ENCODE measurements around the gene ODF2L. TPM values are rescaled to one million over a fixed set of nuclear protein-coding genes. Genes with fewer than 3 reads are reported as not detected.

Gene ODF2L, protein sequence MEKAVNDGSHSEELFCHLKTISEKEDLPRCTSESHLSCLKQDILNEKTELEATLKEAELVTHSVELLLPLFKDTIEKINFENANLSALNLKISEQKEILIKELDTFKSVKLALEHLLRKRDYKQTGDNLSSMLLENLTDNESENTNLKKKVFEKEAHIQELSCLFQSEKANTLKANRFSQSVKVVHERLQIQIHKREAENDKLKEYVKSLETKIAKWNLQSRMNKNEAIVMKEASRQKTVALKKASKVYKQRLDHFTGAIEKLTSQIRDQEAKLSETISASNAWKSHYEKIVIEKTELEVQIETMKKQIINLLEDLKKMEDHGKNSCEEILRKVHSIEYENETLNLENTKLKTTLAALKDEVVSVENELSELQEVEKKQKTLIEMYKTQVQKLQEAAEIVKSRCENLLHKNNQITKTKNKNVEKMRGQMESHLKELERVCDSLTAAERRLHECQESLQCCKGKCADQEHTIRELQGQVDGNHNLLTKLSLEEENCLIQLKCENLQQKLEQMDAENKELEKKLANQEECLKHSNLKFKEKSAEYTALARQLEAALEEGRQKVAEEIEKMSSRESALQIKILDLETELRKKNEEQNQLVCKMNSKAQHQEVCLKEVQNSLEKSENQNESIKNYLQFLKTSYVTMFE
- total RNA-seq = 5.1 TPM
- long read RNA-seq = 0 reads

DNA sequence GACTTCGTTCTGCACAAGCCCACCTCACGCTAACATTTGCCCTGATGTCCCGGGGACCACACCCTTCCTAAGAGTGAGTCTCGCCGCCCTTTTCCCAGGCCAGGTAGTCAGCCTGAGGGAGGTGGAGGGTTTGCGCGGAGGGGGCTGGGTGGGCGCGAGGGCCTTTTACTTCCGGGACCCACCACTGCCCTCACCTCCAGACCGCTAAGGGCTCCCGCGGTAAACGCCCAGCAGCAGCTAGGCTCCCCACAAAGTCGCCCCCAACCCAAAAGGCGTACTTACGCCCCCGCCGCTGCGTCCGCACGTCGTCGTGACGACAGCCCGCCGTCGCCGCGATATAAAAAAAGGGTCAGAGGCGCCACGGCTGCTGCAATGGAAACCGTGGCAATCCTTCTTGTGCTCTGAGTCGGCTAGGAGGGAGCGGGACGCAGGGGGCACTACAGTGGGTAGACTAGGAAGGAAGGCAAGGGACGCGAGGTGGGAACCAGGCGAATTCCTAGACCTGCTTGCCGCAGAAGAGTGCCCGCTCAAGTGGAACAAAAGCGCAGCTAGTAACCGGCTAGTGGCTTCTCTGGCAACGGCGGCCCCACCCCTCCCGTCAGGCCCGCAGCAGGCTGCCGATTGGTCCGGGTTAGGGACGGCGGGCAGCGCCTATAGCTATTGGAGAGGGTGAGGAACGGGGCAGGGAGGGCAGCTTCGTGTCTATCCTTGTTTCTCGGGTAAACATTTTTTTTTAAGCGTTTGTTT is at the start of gene ODF2L:
Gene ODF2L, minus strand, starts transcription at position 573 of the 747 bp plus-strand sequence. CDS start 9,296 bp downstream, outside the sequence.
- DNase-seq (ENCODE audit: missing footprints) = peak; percentile 96
- intact Hi-C loops (cut with DNase I) = loop anchor here (5.0 to 10.0 kb wide), 3 partner anchors 111 to 929 kb away; partner anchors contain the start of genes LMO4 and SH3GLB1
- peak; percentile 100 for ATAC-seq

DNA sequence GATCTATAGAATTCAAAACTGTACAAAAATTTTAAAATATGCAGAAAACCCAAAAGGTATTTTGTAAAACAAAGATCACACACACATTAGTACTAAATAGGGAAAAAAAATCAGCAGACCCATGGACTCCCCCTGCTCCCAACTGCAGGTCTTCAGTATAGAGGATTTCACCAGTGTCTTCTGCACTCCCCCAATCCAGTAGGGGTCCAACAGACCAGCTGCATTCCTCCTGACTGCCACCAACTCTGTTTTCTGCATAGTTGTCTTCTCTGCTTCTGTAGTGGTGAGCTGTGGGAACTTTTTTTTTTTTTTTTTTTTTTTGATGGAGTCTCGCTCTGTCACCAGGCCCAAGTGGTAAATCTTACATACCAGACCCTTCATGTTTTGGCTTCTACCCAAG is 49.8 kb upstream of the ODF2L start:
- ATAC-seq (no peak), DNase-seq (ENCODE audit: missing footprints) (no peak)
- intact Hi-C loops (cut with DNase I) = no loop called here

DNA sequence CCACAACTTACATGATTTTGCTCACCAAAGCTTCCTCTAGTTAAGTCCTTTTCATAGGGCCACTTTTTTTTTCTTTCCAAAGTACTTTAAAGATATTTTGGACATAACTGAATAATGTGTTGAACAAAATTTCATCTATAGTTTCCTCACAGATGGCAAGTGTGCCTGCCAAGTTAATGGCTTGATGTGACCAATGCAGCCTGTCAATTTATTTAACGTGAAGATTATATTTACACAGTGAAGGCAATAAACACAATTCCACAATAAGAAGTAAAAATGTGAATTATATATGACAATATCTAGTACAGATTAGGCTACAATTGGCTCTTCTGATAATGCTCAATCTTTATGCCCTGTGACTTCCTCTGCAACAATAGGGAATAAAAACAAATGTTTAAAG is 45.9 kb upstream of the ODF2L start:
- DNase-seq (ENCODE audit: missing footprints) (no peak), ATAC-seq (no peak)
- intact Hi-C loops (cut with DNase I) = no loop called here

DNA sequence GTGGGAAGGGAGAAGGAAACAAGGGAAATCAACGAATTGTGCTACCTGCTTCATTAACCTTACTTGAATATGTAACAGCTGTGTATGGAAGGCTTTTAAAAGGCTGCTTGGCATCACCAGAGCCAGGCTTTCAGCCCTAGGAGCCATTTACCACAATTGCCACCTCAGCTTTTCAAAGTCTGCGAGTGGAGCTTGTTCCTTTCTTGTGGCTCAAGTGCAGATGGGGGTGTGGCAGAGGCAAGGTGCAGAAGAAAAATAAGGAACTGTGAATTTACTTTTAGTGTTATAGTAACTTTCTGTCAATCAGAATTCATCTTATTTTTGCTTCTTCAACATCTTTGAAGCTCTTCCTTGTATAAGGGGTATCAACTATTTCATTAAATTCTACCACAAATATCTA is 45.5 kb upstream of the ODF2L start:
- ATAC-seq = no peak
- intact Hi-C loops (cut with DNase I) = no loop called here
- DNase-seq (ENCODE audit: missing footprints) = no peak

DNA sequence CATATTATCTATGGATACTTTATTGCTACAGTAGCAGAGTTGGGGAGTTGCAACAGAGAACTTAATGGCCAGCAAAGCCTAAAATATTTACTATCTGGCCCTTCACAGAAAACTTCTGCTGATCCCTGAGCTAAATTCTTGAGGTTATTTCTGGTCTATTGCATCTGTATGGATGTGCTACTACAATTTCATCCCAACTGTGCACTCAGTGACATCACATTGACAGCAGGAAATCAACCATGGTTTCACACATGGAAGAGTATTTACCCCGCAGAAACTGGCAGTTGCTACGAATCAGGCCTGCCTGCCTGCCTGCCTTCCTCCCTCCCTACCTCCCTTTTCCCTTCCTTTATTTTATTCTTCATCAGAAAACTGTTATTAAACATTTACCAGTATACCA is 39.9 kb upstream of the ODF2L start:
- ATAC-seq (no peak), DNase-seq (ENCODE audit: missing footprints) (no peak)
- intact Hi-C loops (cut with DNase I) = no loop called here

DNA sequence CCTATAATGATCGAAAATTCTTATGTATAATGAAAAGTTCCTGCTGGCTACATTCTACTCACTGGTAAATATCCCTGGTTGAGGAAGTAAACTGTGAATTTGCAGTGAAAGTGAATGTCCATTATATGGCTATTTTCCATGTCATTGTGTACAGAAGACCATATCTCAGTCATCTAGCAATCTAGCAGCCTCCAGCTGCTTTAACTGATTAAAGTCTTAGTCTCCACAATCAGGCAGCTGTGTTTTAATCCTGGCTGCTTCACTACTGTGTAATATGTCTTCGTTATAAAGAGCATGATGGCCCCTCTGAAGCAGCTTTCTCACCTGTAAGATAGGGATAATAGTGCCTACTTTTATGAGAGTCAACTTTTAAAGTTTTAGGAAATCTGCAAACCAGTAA is 39.2 kb upstream of the ODF2L start:
- no peak for DNase-seq (ENCODE audit: missing footprints)
- intact Hi-C loops (cut with DNase I) = no loop called here
- ATAC-seq = no peak

DNA sequence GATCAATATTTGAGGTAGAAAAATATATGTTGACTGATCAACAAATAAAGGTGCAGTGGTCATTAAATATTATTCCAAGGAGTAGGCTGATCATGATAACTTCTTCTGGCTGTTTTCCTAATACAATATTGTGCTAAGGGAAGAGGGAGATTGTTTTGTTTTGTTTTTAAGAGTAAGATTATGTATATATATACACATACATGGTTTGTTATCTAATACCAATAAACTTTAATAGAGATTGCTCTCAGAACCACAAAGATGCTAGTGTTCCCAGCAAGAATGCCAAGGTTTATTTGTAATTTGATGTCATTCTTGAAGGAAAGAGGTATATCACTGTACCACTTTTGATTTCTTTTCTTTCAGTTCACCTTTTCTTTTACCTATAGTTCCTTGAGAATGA is 37.9 kb upstream of the ODF2L start:
- intact Hi-C loops (cut with DNase I) = no loop called here
- ATAC-seq = no peak

DNA sequence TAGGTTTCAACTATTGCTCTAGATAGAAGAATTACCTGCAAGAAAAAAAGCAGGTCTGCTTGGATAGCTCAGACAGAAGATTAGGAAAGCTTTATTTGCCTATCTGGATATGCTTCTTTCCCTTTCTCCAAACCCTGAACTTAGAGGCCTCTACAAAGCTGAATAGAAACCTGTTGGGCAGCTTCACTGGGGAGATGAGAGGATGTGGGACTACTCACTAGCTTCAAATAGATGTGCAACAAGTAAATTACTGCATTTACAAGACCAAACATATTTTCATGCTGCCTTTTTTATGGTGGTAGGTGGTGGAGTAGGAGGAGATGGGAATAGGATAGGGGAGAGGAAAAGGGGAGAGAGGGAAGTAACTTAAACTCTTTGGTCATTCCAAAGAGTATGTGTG is 34.3 kb upstream of the ODF2L start:
- no peak for DNase-seq (ENCODE audit: missing footprints)
- intact Hi-C loops (cut with DNase I) = no loop called here
- ATAC-seq = peak; percentile 9

More for the DNA sequence above, 37.9 kb upstream of the ODF2L start:
- no peak for DNase-seq (ENCODE audit: missing footprints)

DNA sequence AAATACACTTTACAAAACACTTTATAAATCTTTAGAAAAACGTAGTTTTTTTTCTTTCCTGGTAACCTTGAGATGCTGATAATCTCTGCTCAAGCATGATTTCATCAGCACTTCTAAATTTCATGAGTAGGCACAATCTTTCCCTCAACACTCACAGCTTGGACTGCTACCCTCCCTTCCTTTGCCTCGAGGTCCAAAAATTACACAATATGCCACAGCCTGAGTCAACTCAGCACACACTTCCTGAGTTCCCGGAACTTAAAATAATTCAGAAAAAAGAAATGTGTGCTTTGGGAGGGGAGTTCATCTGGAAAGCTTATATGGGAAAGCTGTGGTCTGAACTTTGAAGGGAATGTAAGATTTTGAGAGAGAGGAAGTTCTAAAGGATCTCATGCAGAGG is 33.7 kb upstream of the ODF2L start:
- DNase-seq (ENCODE audit: missing footprints) (no peak), ATAC-seq (peak; percentile 98)
- intact Hi-C loops (cut with DNase I) = no loop called here

DNA sequence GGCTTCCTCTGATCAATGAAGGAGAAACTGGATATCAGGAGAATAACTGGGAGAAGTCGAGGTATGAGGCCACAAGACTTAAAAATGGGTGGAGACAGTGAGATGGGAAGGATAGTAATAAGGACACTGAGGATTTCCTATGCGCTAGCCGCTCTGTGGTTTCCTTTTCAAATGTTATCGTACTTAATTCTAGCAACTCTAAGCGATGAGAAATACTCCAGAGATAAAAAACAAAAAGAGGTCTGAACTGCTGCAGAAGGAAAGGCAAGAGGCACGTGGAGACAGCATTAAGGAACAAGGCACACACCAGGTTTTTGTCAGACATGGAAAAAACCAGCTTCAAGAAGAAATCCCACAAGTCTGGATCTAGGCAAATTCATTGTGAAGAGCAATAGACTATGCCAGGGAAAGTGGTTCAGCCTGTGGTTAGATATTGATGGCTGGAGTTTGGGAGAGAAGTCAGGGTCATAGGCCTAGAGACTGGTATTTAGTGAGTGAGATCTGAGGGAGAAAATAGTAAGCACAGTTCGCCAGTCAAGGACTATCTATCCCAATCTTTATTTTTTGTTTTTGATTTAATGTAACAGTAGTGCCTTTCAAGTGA is 33.1 kb upstream of the ODF2L start:
- ATAC-seq = no peak

DNA sequence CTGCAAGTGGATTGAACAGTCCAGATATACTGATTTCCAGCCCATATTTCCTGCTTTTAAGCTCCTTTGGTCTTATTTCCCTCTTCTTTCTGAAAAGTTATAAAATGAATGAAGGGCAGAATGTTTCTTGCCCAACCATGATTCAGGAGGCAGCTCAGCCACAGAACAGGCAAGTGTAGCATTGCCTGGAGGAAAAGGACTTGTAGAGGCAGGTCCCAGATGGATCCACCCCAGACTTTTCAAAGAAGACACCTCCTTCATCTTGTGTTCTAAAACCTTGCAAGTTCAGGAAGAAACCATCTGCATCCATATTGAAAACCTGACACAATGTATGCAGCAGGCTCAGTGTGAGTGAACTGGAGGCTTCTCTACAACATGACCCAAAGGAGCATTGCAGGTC is 27.8 kb upstream of the ODF2L start, which contains the start of gene CLCA2:
Gene CLCA2, plus strand, starts transcription at position 299 of the 400 bp plus-strand sequence. Its CDS starts 77 bp downstream, at position 376.
- intact Hi-C loops (cut with DNase I) = no loop called here
- DNase-seq (ENCODE audit: missing footprints) (no peak), ATAC-seq (no peak)

More for the DNA sequence above, 33.1 kb upstream of the ODF2L start:
- DNase-seq (ENCODE audit: missing footprints) = no peak
- intact Hi-C loops (cut with DNase I) = no loop called here

DNA sequence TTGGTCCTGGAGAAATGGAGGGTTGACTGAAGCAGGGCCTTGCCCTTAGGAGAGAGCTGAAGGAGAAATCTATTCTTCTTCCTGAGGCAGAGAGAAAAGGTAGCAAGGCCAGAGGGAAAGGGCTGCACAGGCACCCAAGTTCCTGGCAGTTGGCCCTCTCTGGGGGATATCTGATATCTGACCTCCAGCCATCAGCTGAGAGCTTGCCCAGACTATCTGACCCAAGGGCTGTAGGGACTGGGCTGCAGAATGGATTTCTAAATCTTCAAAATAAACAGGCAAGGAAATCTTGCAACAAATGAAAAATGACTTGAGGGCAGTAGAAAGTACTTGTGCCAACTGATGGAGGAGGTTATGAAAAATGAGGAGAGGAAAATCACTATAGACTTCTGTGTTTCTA is 27.4 kb upstream of the ODF2L start:
- DNase-seq (ENCODE audit: missing footprints) = peak; percentile 67
- ATAC-seq = peak; percentile 54
- intact Hi-C loops (cut with DNase I) = no loop called here

DNA sequence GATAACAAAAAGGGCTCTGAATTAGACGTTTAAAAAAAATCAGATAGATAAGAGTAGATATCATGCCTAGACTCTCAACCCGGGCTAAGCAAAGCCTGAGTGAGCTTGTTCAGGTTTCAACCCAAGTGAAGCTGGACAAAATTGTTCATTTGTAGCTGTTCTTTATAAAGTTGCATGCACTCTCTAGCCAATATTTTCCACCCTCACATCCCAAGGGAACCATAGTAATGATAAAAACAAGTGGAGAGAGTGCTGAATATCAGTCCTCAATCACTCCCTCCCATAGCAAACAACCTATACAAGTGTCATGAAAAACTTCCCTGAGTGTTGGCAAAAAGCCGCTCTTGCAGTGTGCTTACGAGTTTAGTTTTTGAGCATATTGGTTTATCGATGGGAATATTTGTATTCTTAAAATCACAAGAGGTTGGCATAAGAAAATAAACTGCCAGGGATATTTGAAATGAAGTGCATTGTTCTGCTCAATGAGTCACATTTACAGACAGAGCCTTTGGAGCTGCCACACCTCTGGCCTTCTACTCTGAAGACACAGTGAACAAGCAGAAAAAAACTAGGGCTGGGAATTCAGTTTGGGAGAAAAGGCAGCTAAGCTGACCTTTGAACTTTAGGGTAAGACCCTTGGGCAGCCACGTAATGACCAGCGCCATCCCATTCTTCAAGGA is 25.6 kb upstream of the ODF2L start:
- intact Hi-C loops (cut with DNase I) = no loop called here
- ATAC-seq = no peak

DNA sequence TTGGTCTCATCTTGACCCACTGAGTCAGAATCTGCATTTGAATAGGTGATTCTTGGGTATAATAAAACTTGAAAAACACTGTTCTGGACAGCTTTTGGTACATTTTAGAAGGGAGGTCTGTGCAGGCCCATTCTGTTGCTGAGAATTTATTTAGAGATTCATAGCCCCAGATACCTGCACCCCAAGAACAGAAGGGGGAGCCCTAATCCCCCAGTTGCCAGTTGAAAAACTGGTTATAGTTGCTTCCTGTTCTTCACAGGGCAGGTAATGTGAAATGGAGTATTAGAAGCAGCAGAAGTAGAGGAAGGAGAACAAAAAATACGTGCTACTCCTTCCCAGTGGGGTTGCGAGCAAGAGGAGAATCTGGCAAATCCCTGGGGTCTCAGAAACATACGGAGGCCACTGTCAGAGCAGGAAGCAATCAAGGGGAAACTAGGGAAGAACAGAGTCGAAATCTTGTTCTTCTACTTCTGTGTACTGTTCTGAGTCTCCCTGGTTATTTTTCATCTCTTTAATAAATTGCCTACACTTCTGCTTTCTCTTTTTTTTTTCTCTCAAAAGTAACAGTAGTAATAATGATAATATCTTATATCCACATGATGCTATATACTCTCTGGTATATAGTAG is 23.3 kb upstream of the ODF2L start:
- intact Hi-C loops (cut with DNase I) = no loop called here
- DNase-seq (ENCODE audit: missing footprints) (no peak), ATAC-seq (peak; percentile 26)

More for the DNA sequence above, 25.6 kb upstream of the ODF2L start:
- no peak for DNase-seq (ENCODE audit: missing footprints)

DNA sequence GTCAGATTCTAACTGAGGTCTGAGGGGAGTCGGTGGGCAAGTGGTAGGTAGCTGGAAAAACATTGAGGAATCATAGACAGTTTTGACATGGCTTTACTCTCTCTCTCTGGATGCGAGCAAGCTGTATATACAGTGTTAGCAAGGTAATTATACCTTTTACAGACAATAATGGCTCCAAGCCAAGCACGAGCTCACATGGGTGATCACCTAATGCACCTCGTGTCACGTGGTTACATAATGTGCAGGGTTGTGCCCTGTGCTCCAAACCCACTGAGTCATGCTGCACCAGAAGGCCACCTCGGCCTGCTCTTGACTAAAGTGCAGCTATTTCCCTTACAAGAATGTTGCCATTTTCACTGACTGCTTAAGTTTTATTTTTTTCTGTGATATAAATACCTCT is 20.2 kb upstream of the ODF2L start:
- ATAC-seq (no peak), DNase-seq (ENCODE audit: missing footprints) (no peak)
- intact Hi-C loops (cut with DNase I) = no loop called here

DNA sequence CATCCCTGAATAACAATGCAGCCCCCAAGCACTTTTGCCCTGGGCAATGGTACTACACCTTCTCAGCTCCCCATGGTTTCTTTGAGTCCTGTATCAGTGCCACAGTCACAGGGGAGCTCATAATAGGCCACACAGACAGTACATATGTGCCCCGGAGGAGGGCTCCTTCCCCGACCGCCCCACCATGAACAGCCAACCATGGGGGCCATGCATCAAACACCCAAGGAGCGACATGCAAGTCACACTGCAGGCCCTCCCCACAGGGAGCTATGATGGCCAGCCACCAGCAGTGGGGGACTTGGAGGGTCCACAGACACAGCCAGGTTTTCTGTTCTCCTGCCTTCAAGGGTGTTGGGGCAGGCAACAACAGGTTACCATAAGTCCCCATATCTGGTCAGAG is 14.8 kb upstream of the ODF2L start:
- ATAC-seq (no peak), DNase-seq (ENCODE audit: missing footprints) (no peak)
- intact Hi-C loops (cut with DNase I) = no loop called here

DNA sequence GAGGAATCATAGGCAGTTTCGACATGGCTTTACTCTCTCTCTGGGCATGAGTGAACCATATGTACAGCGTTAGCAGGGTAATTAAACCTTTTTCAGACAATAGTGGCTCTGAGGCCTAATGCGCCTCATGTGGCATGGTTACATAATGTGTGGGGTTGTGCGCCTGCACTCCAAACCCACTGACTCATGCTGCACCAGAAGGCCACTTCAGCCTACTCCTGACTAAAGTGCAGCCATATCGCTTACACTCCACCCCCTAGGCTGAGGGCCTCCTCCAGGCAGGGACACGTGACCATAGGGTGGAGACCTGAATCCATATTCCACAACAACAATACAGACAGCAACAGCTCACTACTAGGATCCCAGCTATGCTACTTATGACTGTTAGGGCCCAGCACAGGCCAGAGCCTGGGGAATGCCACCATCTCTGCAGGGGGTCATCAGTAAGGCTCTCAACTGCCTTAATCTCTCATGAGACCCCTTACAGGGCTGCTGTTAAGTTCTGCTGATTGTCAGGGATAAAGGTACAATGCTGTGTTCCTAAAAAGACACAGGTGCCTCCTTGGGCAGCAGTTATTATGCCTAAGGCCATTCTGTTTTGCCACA is 13.4 kb upstream of the ODF2L start:
- intact Hi-C loops (cut with DNase I) = no loop called here
- no peak for ATAC-seq
- no peak for DNase-seq (ENCODE audit: missing footprints)

DNA sequence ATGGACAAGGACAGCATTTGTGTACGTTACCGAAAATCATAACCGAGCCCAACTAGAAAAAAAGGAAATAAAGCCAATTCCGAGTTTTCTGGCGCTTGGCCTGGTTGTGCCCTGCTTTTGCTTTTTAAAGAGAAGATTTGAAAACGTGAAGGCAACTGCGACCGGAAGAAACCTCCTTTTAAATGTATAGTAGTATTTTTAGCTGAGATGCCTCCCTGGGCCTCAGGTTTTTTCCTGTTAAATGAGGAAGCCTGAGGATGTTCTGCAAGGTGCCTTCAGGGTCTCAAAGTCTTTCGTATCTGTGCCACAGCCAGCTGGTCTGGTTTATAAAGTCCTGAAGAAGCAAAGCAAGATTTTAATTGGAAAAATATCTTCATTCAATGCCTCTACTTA is 371 bp upstream of the ODF2L start:
- DNase-seq (ENCODE audit: missing footprints) (no peak), ATAC-seq (no peak)
- intact Hi-C loops (cut with DNase I) = loop anchor here (5.0 to 10.0 kb wide), 3 partner anchors 111 to 928 kb away; partner anchors contain the start of genes LMO4 and SH3GLB1

Measured in Right ventricle myocardium inferior (tissue), 1 donor.